ENCODE data around the gene ARHGEF19. TPM values are rescaled to one million over a fixed set of nuclear protein-coding genes. Genes with fewer than 3 reads are reported as not detected.

ARHGEF19 gene
- total RNA-seq, result 9.4 and 13.3 TPM in 2 replicates

DNA sequence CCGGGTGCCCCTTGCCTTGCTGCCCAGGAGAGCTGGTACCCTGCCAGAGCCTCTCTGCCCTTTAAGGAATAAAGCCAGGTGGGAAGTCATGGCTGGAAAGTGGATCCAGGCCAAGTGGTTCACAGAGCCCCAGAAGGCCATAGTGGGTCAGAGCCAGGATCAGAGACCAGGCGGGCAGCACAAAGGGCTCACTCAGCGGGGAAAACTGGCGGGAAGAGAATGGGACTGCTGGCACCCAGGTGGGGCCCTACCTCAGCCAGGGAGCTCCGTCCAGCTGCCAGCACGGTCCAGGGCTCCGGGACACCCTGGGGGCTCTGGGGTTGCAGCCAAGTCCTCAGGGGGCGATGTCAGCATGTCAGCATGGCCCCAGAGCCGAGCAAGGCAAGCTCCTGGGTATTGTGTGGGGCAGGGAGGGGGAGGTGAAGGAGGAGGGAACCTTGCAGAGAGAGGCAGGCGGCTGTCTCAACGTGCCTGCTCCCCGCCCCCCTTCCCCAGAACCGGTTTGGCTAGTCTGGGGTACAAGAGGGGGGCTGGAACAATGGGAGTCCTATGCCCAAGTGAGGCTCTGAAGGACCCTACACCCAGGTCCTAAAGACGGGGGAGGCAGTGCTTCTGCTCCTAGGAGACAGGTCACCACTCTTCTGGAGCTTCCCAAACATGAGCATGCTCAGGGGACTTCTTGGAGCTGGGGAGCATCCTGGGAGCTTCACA, at the start of gene ARHGEF19:
TSS of gene ARHGEF19 (minus strand) at position 402 of the 711 bp plus-strand sequence. CDS start 3,598 bp downstream, outside the sequence.

DNA sequence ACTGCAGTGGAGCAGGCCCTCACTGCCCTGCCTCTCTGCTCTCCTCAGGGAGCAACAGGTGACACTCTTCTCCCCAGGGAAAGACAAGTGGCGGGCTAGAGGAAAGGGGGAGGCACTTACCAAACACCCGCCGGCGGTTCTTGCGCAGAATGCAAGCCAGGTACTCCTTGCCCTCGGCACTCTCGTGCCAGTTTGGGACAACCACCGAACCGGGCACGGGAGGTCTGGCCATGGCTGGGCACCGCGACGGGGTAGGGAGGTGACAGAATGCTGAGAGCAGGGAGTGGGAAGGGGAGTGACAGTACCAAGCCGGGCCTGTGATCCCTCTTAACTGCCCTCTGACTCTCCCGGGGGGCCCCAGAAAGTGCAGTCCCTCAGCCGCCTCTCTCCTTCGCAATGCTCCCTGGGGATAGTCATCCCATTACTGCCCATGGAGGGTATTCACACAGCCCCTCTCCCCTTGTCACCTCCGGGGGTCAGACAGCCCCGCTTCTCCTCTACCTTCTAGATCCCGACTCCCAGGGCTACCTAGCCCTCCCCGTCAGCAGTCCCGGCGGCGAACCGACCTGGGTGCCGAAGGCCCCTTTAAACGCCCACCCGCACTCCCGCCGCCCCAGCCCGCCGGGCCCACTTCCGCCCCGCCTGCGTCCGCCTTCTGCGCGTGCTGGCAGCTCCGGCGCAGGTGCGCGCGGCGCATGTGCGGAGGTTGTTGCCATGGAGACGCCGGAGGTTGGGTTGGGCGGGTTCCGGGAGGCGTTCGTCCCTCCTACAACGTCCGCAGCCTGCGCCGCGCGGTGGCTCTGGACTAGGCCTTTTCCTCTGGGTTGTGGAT, 24.3 kb upstream of the ARHGEF19 start, which contains the start of gene CPLANE2:
TSS of gene CPLANE2 (minus strand) at position 673 of the 832 bp plus-strand sequence. CDS start at position 232, 441 bp downstream.

DNA sequence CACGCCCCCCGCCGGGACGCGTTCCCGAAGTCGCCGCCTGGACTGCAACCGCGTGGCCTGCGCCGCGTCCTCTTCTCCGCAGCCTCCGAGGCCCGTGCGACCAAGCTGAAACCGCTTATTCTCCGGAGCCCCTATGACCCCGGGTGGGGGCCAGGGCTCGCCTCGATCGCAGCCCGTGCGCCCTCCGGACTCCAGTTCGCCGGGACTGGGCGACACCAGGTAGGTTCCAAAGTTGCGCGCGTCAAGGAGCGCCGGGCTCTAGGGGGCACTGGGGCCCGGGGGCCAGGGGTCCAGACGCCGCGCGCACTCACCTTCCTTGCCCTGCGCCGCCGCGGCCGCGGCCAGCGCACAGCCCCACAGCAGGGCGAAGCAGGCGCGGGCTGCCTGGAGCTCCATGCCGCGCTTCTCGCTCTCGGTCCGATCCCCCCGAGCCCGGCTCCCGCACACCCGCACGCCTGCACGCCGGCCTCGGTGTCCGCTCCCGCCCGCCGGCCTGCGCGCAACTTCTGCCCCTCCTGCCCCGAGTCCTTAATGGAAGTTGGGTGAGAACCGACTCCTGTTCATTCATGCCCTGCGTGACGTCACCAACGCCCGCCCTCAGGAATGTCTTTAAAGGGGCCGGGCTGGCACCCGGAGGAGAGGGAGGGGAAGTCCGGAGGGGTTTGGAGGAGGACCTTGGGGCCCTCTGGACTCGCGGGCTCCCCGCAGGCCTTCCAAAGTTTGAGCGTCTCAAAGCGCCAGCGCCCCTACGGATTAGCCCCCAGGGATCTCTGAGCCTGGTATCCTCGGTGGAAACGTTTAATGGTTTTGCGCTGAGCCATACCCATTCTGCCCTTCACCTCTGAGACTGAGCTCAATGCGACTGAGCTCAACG, 56.7 kb downstream of the ARHGEF19 start, which contains the start of gene EPHA2:
TSS of gene EPHA2 (minus strand) at position 533 of the 874 bp plus-strand sequence. CDS start at position 396, 137 bp downstream.

Other genes starting within 250 kb of the ARHGEF19 start
- gene ZBTB17, start 236.6 kb downstream of the ARHGEF19 start, total RNA-seq, result 22.0 and 23.4 TPM in 2 replicates
- not detected in 2 replicates for gene SRARP, start 208.4 kb downstream of the ARHGEF19 start, total RNA-seq
- gene HSPB7, start 194.6 kb downstream of the ARHGEF19 start, total RNA-seq, result 0.26 and 0.32 TPM in 2 replicates
- not detected in 2 replicates for gene CLCNKA, start 190.6 kb downstream of the ARHGEF19 start, total RNA-seq
- gene CLCNKB, start 168.9 kb downstream of the ARHGEF19 start, total RNA-seq, result not detected in 2 replicates
- not detected in 2 replicates for gene FAM131C, start 139.0 kb downstream of the ARHGEF19 start, total RNA-seq
- gene EPHA2, start 56.6 kb downstream of the ARHGEF19 start, total RNA-seq, result 14.9 and 52.8 TPM in 2 replicates
- 3.6 and 11.4 TPM in 2 replicates for gene CPLANE2, start 24.5 kb upstream of the ARHGEF19 start, total RNA-seq
- gene FBXO42, start 139.8 kb upstream of the ARHGEF19 start, total RNA-seq, result 21.1 and 24.4 TPM in 2 replicates
- gene SZRD1, start 154.6 kb upstream of the ARHGEF19 start, total RNA-seq, result 71.1 and 76.2 TPM in 2 replicates
- gene SPATA21, start 224.8 kb upstream of the ARHGEF19 start, total RNA-seq, result not detected in 2 replicates
- 54.7 and 91.0 TPM in 2 replicates for gene NECAP2, start 228.1 kb upstream of the ARHGEF19 start, total RNA-seq

All from epithelial cell of alveolus of lung (primary cell).